Cardiac muscle cell (in vitro differentiated cells and primary cell): ENCODE data around the gene SLC15A4. TPM values are rescaled to one million over a fixed set of nuclear protein-coding genes. Genes with fewer than 3 reads are reported as not detected.

Source experiments
- DNase-seq, 2 donors: peaks; one replicate each; pipeline versions ENCODE4 v3.0.0 to v3.0.0-alpha.2; 2010 to 2017; ENCODE audit warnings: low read depth in 1 of 2, low spot score in 1 of 2
- H3K27ac ChIP-seq: fragments of 200-600 bp; sonication (generic); 2 replicates; pipeline ENCODE4 v1.5.1; 2016
- H3K27me3 ChIP-seq: fragments of 200-600 bp; sonication (generic); 2 replicates; pipeline ENCODE4 v1.6.0; 2016; ENCODE audit warnings: control low read depth
- H3K36me3 ChIP-seq: fragments of 200-600 bp; sonication (generic); 2 replicates; pipeline ENCODE4 v1.5.1; 2016; ENCODE audit warnings: control low read depth
- H3K4me1 ChIP-seq: fragments of 200-600 bp; sonication (generic); 2 replicates; pipeline ENCODE4 v1.8.1; 2017; ENCODE audit warnings: low read depth, mild to moderate bottlenecking, mixed run types
- H3K4me3 ChIP-seq: fragments of 200-600 bp; sonication (generic); 2 replicates; pipeline ENCODE4 v1.5.1; 2016; ENCODE audit warnings: mild to moderate bottlenecking
- H3K9me3 ChIP-seq: fragments of 200-600 bp; sonication (generic); 2 replicates; pipeline ENCODE4 v1.5.1; 2017; ENCODE audit warnings: low read depth, mild to moderate bottlenecking, control low read depth
- polyA plus RNA-seq: library from polyadenylated mRNA; unstranded; fragments of >200 nt; fragmentation: Nextera tagmentation; extraction: Ambion mirVana; gene quantifications from 2 replicates; pipeline ENCODE4 v1.2.1, GENCODE V29; 2016
- total RNA-seq: library from RNA; depleted of rRNA; stranded (reverse); fragments of >200 nt; gene quantifications from 2 replicates; pipeline ENCODE4 v1.2.3, GENCODE V29; 2016
- TF ChIP-seq, protein P1 (sequence below): IDR thresholded peaks from 2 replicates; pipeline ENCODE4 v1.5.1; 2012; ENCODE audit warnings: low read depth, mild to moderate bottlenecking, low read length

Gene SLC15A4
- total and polyA plus RNA-seq, 2 experiments from 2014 or later, result 27.2 to 39.4 TPM

DNA sequence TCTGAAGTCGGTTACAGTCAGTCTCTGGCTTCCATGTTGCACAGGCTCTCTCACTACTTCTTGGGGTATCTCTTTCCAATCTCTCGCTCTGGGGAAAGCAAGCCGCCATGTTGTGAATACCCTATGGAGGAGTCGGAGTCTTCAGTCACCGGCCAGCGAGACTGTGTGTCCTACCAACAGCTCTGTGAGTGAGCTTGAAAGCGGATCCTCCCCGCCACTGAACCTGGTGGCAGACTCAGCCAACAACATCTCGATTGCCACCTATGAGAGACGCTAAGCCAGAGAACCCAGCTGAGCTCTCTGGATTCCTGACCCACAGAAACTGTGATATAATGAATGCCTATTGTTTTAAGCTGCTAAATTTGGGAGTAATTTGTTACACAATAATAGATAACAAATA lies 51.5 kb downstream of the SLC15A4 start:
- no peak for DNase-seq
- Histone ChIP-seq H3K36me3 (no peaks in the 10 kb centered on the region), H3K4me1 (no peaks in the 10 kb centered on the region), H3K27me3 (peaks cover 20% of the 10 kb centered on the region), H3K9me3 (no peaks in the 10 kb centered on the region), H3K4me3 (no peak overlapping the region), H3K27ac (no peak overlapping the region)
- TF ChIP-seq, protein P1, sequence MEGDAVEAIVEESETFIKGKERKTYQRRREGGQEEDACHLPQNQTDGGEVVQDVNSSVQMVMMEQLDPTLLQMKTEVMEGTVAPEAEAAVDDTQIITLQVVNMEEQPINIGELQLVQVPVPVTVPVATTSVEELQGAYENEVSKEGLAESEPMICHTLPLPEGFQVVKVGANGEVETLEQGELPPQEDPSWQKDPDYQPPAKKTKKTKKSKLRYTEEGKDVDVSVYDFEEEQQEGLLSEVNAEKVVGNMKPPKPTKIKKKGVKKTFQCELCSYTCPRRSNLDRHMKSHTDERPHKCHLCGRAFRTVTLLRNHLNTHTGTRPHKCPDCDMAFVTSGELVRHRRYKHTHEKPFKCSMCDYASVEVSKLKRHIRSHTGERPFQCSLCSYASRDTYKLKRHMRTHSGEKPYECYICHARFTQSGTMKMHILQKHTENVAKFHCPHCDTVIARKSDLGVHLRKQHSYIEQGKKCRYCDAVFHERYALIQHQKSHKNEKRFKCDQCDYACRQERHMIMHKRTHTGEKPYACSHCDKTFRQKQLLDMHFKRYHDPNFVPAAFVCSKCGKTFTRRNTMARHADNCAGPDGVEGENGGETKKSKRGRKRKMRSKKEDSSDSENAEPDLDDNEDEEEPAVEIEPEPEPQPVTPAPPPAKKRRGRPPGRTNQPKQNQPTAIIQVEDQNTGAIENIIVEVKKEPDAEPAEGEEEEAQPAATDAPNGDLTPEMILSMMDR, result no peak

DNA sequence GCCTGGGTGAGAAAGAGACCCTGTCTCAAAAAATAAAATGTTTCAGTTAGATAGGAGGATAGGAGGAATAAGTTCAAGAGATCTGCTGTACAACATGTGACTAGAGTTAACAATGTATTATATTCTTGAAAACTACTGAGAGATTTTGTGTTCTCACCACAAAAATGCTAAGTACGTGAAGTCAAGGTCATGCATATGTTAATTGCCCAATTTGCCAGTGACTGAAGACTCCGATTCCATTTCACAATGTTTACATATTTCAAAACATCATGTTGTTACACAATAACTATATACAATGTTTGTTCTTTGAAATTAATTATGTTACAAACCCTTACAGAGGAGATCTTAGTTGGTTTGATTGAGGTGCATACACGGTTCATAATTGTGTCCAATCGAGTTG lies 52.1 kb downstream of the SLC15A4 start:
- H3K4me3 ChIP-seq, result no peak overlapping the region
- H3K36me3 ChIP-seq, result no peaks in the 10 kb centered on the region
- no peak for DNase-seq
- peaks cover 24% of the 10 kb centered on the region for H3K27me3 ChIP-seq
- H3K27ac ChIP-seq, result no peak overlapping the region
- H3K9me3 ChIP-seq, result no peaks in the 10 kb centered on the region
- no peaks in the 10 kb centered on the region for H3K4me1 ChIP-seq
- TF ChIP-seq, protein P1, result no peak

DNA sequence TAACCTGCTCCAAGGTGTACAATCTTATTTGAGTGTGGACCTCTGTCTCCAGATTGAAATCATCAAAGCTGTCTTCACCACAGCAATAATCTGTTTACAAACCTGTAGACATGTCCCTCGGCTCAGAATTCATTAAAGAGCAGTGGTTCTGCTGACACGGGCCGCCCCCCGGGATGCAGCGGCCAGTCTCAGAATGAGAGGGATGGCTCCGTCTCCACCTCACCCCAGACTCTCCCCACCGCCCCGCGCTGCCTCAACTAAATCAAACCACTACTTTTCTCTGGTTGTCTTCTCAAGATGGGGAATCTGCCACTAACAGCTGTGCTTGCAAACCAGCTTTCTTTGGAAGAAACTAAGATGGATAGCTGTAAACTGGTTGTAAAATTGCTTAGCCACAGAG lies 56.2 kb downstream of the SLC15A4 start:
- DNase-seq, result no peak
- Histone ChIP-seq H3K4me3 (no peak overlapping the region), H3K9me3 (no peaks in the 10 kb centered on the region), H3K27me3 (peaks cover 39% of the 10 kb centered on the region), H3K27ac (no peak overlapping the region), H3K4me1 (no peaks in the 10 kb centered on the region), H3K36me3 (no peaks in the 10 kb centered on the region)
- TF ChIP-seq, protein P1, result no peak

DNA sequence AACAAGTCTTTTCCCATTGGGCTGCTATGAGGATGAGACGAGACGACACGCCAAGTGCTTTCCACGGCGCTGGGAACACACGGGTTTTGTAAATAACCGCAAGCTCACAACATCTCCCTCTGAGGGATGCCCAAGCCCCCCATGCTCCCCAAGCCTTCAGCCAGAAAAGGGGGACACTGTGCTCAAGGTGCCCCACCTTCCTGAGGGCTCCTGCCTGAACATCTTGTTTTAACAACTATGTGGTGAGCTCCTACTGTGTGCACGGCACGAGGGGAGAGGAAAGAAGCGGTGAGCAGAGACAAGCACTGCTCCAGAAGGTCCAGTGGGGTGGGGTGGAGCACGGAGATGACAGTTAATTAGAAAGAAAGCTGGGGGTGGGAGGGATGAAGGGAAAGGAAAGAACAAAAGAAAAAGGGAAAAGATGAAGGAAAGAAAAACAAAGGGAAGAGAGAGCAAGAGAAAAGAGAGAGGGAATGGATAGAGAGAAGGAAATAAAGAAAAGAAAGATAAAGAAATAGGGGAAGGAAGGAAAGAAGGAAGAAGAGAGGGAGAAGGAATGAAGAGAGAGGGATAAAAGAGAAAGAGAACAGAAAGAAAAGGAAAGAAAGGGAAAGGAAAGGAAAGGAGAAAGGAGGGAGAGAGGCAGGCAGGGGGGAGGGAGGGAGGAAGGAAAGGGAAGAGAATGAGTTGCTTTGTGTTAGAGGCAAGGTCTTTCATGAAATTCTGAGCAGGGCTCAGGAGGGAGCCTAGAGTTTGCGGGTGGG lies 56.8 kb downstream of the SLC15A4 start:
- no peak overlapping the region for H3K4me3 ChIP-seq

DNA sequence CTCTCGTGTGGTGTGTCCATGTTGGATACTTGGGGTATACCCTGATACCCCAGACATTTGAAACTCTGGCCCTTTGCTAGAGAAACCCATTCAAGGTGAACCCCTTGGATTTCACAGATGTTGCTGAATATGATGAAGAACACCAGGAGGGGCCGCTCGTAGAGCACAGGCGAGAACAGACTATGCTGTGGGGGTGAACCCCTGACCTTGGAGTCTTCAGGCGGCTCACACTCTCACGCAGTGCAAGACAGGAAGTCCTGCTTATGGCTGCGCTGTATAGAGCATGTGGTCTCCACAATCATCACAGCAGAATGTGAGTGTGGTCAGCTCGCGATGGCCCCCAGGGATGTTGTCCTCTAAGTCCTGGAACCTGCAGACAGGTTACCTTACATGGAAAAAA lies 60.4 kb downstream of the SLC15A4 start:
- no peaks in the 10 kb centered on the region for H3K9me3 ChIP-seq
- H3K27me3 ChIP-seq, result peaks cover 31% of the 10 kb centered on the region
- no peak overlapping the region for H3K27ac ChIP-seq
- H3K36me3 ChIP-seq, result no peaks in the 10 kb centered on the region
- TF ChIP-seq, protein P1, result no peak
- DNase-seq, result no peak
- no peak overlapping the region for H3K4me3 ChIP-seq
- H3K4me1 ChIP-seq, result no peaks in the 10 kb centered on the region

More for the DNA sequence above, 56.8 kb downstream of the SLC15A4 start:
- Histone ChIP-seq H3K27ac (no peak overlapping the region), H3K36me3 (no peaks in the 10 kb centered on the region), H3K4me1 (no peaks in the 10 kb centered on the region), H3K27me3 (peaks cover 39% of the 10 kb centered on the region), H3K9me3 (no peaks in the 10 kb centered on the region)
- DNase-seq, result no peak
- TF ChIP-seq, protein P1, result no peak
